Measurements from ENCODE around the gene LONP2.

- TF ChIP-seq CTCF (IDR thresholded peaks at IDR 0.05 in 2 of 3, conservative IDR thresholded peaks at IDR 0.05 in 1 of 3; ENCODE audit: insufficient read depth in 2 of 3, low read depth in 1 of 3, low read length in 3 of 3) (no peak), SMAD3 (CRISPR knock-in tag; conservative IDR thresholded peaks at IDR 0.05) (no peak), NFIC (IDR thresholded peaks at IDR 0.05) (no peak), MTA1 (IDR thresholded peaks at IDR 0.05; ENCODE audit: borderline replicate concordance) (no peak), FOXJ2 (tag; IDR thresholded peaks at IDR 0.05) (no peak), JUN (IDR thresholded peaks at IDR 0.05; ENCODE audit: borderline replicate concordance, low read depth, low read length) (no peak), JUN (CRISPR knock-in tag; IDR thresholded peaks at IDR 0.05; ENCODE audit: borderline replicate concordance) (no peak), SMAD1 (IDR thresholded peaks at IDR 0.05; ENCODE audit: low read depth, low read length, partially characterized antibody) (no peak), TAF1 (IDR thresholded peaks at IDR 0.05; ENCODE audit: control insufficient read depth, extremely low read depth, insufficient read depth, low read length, severe bottlenecking) (no peak), ZEB2 (IDR thresholded peaks at IDR 0.05) (no peak), ZSCAN29 (IDR thresholded peaks at IDR 0.05) (no peak)
- TF ChIP-seq, protein P1, sequence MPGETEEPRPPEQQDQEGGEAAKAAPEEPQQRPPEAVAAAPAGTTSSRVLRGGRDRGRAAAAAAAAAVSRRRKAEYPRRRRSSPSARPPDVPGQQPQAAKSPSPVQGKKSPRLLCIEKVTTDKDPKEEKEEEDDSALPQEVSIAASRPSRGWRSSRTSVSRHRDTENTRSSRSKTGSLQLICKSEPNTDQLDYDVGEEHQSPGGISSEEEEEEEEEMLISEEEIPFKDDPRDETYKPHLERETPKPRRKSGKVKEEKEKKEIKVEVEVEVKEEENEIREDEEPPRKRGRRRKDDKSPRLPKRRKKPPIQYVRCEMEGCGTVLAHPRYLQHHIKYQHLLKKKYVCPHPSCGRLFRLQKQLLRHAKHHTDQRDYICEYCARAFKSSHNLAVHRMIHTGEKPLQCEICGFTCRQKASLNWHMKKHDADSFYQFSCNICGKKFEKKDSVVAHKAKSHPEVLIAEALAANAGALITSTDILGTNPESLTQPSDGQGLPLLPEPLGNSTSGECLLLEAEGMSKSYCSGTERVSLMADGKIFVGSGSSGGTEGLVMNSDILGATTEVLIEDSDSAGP (CRISPR knock-in tag; IDR thresholded peaks at IDR 0.05), result no peak
- TF ChIP-seq, protein P2, sequence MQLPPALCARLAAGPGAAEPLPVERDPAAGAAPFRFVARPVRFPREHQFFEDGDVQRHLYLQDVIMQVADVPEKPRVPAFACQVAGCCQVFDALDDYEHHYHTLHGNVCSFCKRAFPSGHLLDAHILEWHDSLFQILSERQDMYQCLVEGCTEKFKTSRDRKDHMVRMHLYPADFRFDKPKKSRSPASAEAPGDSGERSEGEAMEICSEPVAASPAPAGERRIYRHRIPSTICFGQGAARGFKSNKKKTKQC (CRISPR knock-in tag; IDR thresholded peaks at IDR 0.05), result no peak
- TF ChIP-seq, protein P3, sequence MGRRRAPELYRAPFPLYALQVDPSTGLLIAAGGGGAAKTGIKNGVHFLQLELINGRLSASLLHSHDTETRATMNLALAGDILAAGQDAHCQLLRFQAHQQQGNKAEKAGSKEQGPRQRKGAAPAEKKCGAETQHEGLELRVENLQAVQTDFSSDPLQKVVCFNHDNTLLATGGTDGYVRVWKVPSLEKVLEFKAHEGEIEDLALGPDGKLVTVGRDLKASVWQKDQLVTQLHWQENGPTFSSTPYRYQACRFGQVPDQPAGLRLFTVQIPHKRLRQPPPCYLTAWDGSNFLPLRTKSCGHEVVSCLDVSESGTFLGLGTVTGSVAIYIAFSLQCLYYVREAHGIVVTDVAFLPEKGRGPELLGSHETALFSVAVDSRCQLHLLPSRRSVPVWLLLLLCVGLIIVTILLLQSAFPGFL (CRISPR knock-in tag; IDR thresholded peaks at IDR 0.05), result no peak
- TF ChIP-seq, protein P4, sequence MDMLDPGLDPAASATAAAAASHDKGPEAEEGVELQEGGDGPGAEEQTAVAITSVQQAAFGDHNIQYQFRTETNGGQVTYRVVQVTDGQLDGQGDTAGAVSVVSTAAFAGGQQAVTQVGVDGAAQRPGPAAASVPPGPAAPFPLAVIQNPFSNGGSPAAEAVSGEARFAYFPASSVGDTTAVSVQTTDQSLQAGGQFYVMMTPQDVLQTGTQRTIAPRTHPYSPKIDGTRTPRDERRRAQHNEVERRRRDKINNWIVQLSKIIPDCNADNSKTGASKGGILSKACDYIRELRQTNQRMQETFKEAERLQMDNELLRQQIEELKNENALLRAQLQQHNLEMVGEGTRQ (CRISPR knock-in tag; IDR thresholded peaks at IDR 0.05), result no peak
Observed at GRCh38 chr16:48225456-48225855, 18.6 kb upstream of the LONP2 start.
